HepG2 (cell line): Measurements from ENCODE around the gene CHST13. TPM values are rescaled to one million over a fixed set of nuclear protein-coding genes. Genes with fewer than 3 reads are reported as not detected.

Source experiments
- ATAC-seq: fragments of 200-7000 bp; cut with Tn5 transposase; 3 replicates; pipeline ENCODE4 v1.9.1; 2020; ENCODE audit warnings: mild to moderate bottlenecking, moderate library complexity
- BruUV-seq: library from RNA; stranded (reverse); fragments of 400-500 nt; replicated peaks from 2 replicates; lab custom pipeline; 2021; lab: Mats Ljungman, UMichigan
- CTCF ChIA-PET: fragments of 300-600 bp; formaldehyde crosslinking; extraction: SDS; loops from one replicate; lab custom pipeline; 2021; ENCODE audit warnings: low total read pairs, inconsistent platforms, low intra/inter-chr PET ratio; lab: Yijun Ruan, JAX
- POLR2A ChIA-PET: fragments of 350-600 bp; sonication (Branson Sonifier 250); formaldehyde crosslinking; loops from one replicate; lab custom pipeline; 2020; ENCODE audit warnings: antibody characterized with exemption, inconsistent platforms; lab: Yijun Ruan, JAX
- DNase-seq: peaks from one replicate; pipeline ENCODE4 v3.0.0-alpha.2; 2015; ENCODE audit warnings: low spot score
- FAIRE-seq: peaks from 3 replicates; lab custom pipeline; 2011; peaks lifted over from hg19 to GRCh38; lab: Jason Lieb, UNC
- H2AFZ ChIP-seq: one replicate; pipeline ENCODE4 v1.6.1; 2011; ENCODE audit warnings: low read length, inconsistent platforms
- H3K27ac ChIP-seq: fragments of 300-600 bp; 3 replicates; pipeline ENCODE4 v1.8.0; 2011; ENCODE audit warnings: mixed run types, mild to moderate bottlenecking, mixed read lengths, low read length, inconsistent platforms; ENCODE audit not compliant: insufficient read depth; ENCODE audit errors: extremely low read length
- H3K27me3 ChIP-seq, 2 experiments: fragments of 200-600 bp in 1 of 2; 2 replicates in 1 of 2; 3 replicates in 1 of 2; pipeline versions ENCODE4 v1.6.0 to v1.8.0; 2011; ENCODE audit warnings: low read length in 2 of 2, mild to moderate bottlenecking in 2 of 2, moderate library complexity in 2 of 2, inconsistent platforms in 1 of 2; ENCODE audit not compliant: insufficient read depth in 2 of 2, control insufficient read depth in 1 of 2
- H3K36me3 ChIP-seq, 2 experiments: fragments of 200-600 bp in 1 of 2; replicated peaks in 1 of 2; 2 replicates in 1 of 2; 3 replicates in 1 of 2; pipeline versions ENCODE4 v1.5.1 to v1.8.0; 2011; ENCODE audit warnings: low read length in 2 of 2, inconsistent platforms in 1 of 2; ENCODE audit not compliant: insufficient read depth in 2 of 2, control insufficient read depth in 1 of 2
- H3K4me1 ChIP-seq: 2 replicates; pipeline ENCODE4 v1.5.1; 2012; ENCODE audit warnings: low read length, inconsistent platforms; ENCODE audit not compliant: insufficient read depth
- H3K4me2 ChIP-seq: 2 replicates; pipeline ENCODE4 v1.6.0; 2011; ENCODE audit warnings: low read depth, low read length, inconsistent platforms
- H3K4me3 ChIP-seq, 3 experiments: fragments of 200-600 bp in 1 of 3; sonication (generic), shearing (Covaris generic) in 1 of 3; replicated peaks in 1 of 3; 2 replicates each; pipeline ENCODE4 v1.5.1; 2011 to 2016; ENCODE audit warnings: low read length in 3 of 3, inconsistent platforms in 2 of 3, low read depth in 2 of 3, mild to moderate bottlenecking in 2 of 3, control low read depth in 1 of 3, mixed read lengths in 1 of 3; ENCODE audit not compliant: insufficient read depth in 1 of 3
- H3K79me2 ChIP-seq: one replicate; pipeline ENCODE4 v1.6.1; 2011; ENCODE audit warnings: low read length, inconsistent platforms; ENCODE audit not compliant: insufficient read depth
- H3K9ac ChIP-seq: 2 replicates; pipeline ENCODE4 v1.6.0; 2011; ENCODE audit warnings: mild to moderate bottlenecking, low read depth, low read length, inconsistent platforms; ENCODE audit not compliant: insufficient read depth
- H3K9me3 ChIP-seq: 2 replicates; pipeline ENCODE4 v1.5.1; 2012; ENCODE audit warnings: mild to moderate bottlenecking, low read length
- H4K20me1 ChIP-seq: 2 replicates; pipeline ENCODE4 v1.6.0; 2011; ENCODE audit warnings: inconsistent platforms, mild to moderate bottlenecking, low read length, moderate library complexity; ENCODE audit not compliant: insufficient read depth
- FLYWCH1 ChIP-seq: sonication (generic); formaldehyde crosslinking; IDR thresholded peaks from 2 replicates; pipeline ENCODE4 v1.8.1; 2023; ENCODE audit warnings: mild to moderate bottlenecking, missing genetic modification reagents
- FOXK1 ChIP-seq: sonication (generic); formaldehyde crosslinking; IDR thresholded peaks from 2 replicates; pipeline ENCODE4 v1.4.0; 2020; ENCODE audit warnings: low read depth, missing genetic modification reagents, borderline replicate concordance
- FOXP4 ChIP-seq: sonication (generic); formaldehyde crosslinking; IDR thresholded peaks from 2 replicates; pipeline ENCODE4 v1.4.0; 2020; ENCODE audit warnings: missing genetic modification reagents
- PRMT3 ChIP-seq: sonication (generic); formaldehyde crosslinking; IDR thresholded peaks from 2 replicates; pipeline ENCODE4 v1.8.1; 2022; ENCODE audit warnings: low read depth, mild to moderate bottlenecking, moderate library complexity, missing genetic modification reagents, borderline replicate concordance
- REPIN1 ChIP-seq: sonication (generic); formaldehyde crosslinking; IDR thresholded peaks from 2 replicates; pipeline ENCODE4 v1.8.0; 2022; ENCODE audit warnings: missing genetic modification reagents, low read depth, mild to moderate bottlenecking, borderline replicate concordance
- SMAD1 ChIP-seq: sonication (generic); formaldehyde crosslinking; IDR thresholded peaks from 2 replicates; pipeline ENCODE4 v1.4.0; 2020; ENCODE audit warnings: missing genetic modification reagents, low read depth, mild to moderate bottlenecking, borderline replicate concordance
- SMARCC2 ChIP-seq: fragments of 450-650 bp; IDR thresholded peaks from 2 replicates; pipeline ENCODE4 v1.6.1; 2017; ENCODE audit warnings: antibody characterized with exemption, mild to moderate bottlenecking
- SMARCE1 ChIP-seq: fragments of 450-650 bp; IDR thresholded peaks from 2 replicates; pipeline ENCODE4 v1.6.1; 2017; ENCODE audit warnings: borderline replicate concordance
- SPEN ChIP-seq: sonication (generic); formaldehyde crosslinking; IDR thresholded peaks from 2 replicates; pipeline ENCODE4 v1.5.1; 2020; ENCODE audit warnings: low read depth, mild to moderate bottlenecking, missing genetic modification reagents
- SYNCRIP ChIP-seq: fragments of 200-400 bp; formaldehyde crosslinking; IDR thresholded peaks from 2 replicates; pipeline ENCODE4 v1.6.1; 2018; ENCODE audit warnings: mild to moderate bottlenecking, low read depth, low read length; ENCODE audit not compliant: insufficient read depth
- TGIF2 ChIP-seq: IDR thresholded peaks from 2 replicates; pipeline ENCODE4 v1.6.1; 2016; ENCODE audit warnings: control low read depth, missing compliant biosample characterization
- ZNF615 ChIP-seq: sonication (generic); formaldehyde crosslinking; IDR thresholded peaks from 2 replicates; pipeline ENCODE4 v1.5.0; 2020; ENCODE audit warnings: mild to moderate bottlenecking, missing genetic modification reagents, borderline replicate concordance
- ZNF879 ChIP-seq: sonication (generic); formaldehyde crosslinking; IDR thresholded peaks from 2 replicates; pipeline ENCODE4 v1.8.1; 2023; ENCODE audit warnings: missing genetic modification reagents
- WGBS: methylation state at CpG from one replicate; pipeline ENCODE4 v1.1.6; 2017; ENCODE audit warnings: low lambda C conversion rate; 5-methylcytosine and 5-hydroxymethylcytosine counted together
- in situ Hi-C: cut with HindIII; loops from 2 replicates; pipeline ENCODE4 v1.10.0; 2017; ENCODE audit warnings: low pct_unique_long_range_greater_than_20kb; ENCODE audit not compliant: extremely low pct_ligation_motif_present
- intact Hi-C: fragments of 100-400 bp; cut with micrococcal nuclease; formaldehyde crosslinking; loops from one replicate; pipeline ENCODE4 v1.10.0; 2022; ENCODE audit not compliant: unreplicated experiment
- polyA plus RNA-seq, 8 experiments: library from polyadenylated mRNA; depleted of rRNA in 3 of 8; stranded (reverse) in 7 of 8; unstranded in 1 of 8; fragments of >200 nt; fragmentation: Illumina TruSeq in 4 of 8; extraction: Trizol in 4 of 8; gene quantifications; 2 replicates each; pipeline versions ENCODE4 v1.2.1 to v1.2.3, GENCODE V29; 2011 to 2016; ENCODE audit warnings: low read depth in 4 of 8, missing spikeins in 1 of 8, mixed read lengths in 1 of 8; ENCODE audit not compliant: insufficient read depth in 1 of 8
- total RNA-seq, 5 experiments: library from RNA; depleted of rRNA; stranded (reverse); fragments of >200 nt; fragmentation: Illumina TruSeq; extraction: Trizol; gene quantifications; 2 replicates each; pipeline ENCODE4 v1.2.3, GENCODE V29; 2016; ENCODE audit warnings: low read depth in 1 of 5
- TF ChIP-seq, protein P1 (sequence below): IDR thresholded peaks from 2 replicates; pipeline ENCODE4 v1.6.1; 2016; ENCODE audit warnings: mild to moderate bottlenecking, missing biosample characterization, missing genetic modification reagents

The CHST13 gene
- total and polyA plus RNA-seq, 2 of the 13 experiments (the other 11 are each of a cell fraction or from before 2014, with no cell fraction given) = 32.0 to 43.1 TPM

- no TSS peak for BruUV-seq
- no peak overlapping the region for H2AFZ ChIP-seq
- no peak overlapping the region for H3K4me3 ChIP-seq
- no CpG with 5 or more reads among the region's 6 CpGs for WGBS
- intact Hi-C loops (no loop called here), in situ Hi-C loops (no loop called here)
- H3K27ac ChIP-seq = no peak overlapping the region
- no peak for DNase-seq
- peaks cover 6 to 12% of the 10 kb centered on the region in 2 experiments; a peak in 3 of 5 replicates for H3K36me3 ChIP-seq
- no peak overlapping the region for H3K4me2 ChIP-seq
- TF ChIP-seq SMAD1 (CRISPR knock-in tag) = no peak
- no peak for TF ChIP-seq PRMT3 (CRISPR knock-in tag)
- TF ChIP-seq FOXK1 = no peak
- no peak for TF ChIP-seq SYNCRIP
- TF ChIP-seq FLYWCH1 (CRISPR knock-in tag) = no peak
- no peak for TF ChIP-seq SPEN (CRISPR knock-in tag)
- TF ChIP-seq FOXP4 (CRISPR knock-in tag) = no peak
- no peak for TF ChIP-seq SMARCE1
- no peak for TF ChIP-seq REPIN1 (CRISPR knock-in tag)
- no peak for TF ChIP-seq TGIF2 (CRISPR knock-in tag)
- TF ChIP-seq ZNF615 = no peak
- no peak for TF ChIP-seq ZNF879 (CRISPR knock-in tag)
- TF ChIP-seq SMARCC2 = no peak
- TF ChIP-seq, protein P1, sequence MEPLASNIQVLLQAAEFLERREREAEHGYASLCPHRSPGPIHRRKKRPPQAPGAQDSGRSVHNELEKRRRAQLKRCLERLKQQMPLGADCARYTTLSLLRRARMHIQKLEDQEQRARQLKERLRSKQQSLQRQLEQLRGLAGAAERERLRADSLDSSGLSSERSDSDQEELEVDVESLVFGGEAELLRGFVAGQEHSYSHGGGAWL (CRISPR knock-in tag) = no peak
- no peak overlapping the region for H3K9ac ChIP-seq
- H3K9me3 ChIP-seq = no peaks in the 10 kb centered on the region
- no peak for FAIRE-seq
- CTCF ChIA-PET = no interaction called here
- peaks cover 8% of the 10 kb centered on the region; the same call in 1 of the 2 replicates for H3K4me1 ChIP-seq
- POLR2A ChIA-PET = no interaction called here
- H3K79me2 ChIP-seq = no peaks in the 10 kb centered on the region
- no peak for ATAC-seq
- peaks cover 0 to 10% of the 10 kb centered on the region in 2 experiments; a peak in 2 of 5 replicates for H3K27me3 ChIP-seq
- H4K20me1 ChIP-seq = no peaks in the 10 kb centered on the region
Measured at GRCh38 chr3:126546013-126546412, 22.1 kb downstream of the CHST13 start.
